Upper lobe of right lung (tissue), 1 donor: ENCODE results near the gene IFT43. TPM values are rescaled to one million over a fixed set of nuclear protein-coding genes. Genes with fewer than 3 reads are reported as not detected.

ENCODE experiments used
- ATAC-seq: fragments of 200-7000 bp; cut with Tn5 transposase; one replicate; pipeline ENCODE4 v1.9.1; 2020; ENCODE audit warnings: mild to moderate bottlenecking, moderate library complexity
- DNase-seq: peaks from one replicate; pipeline ENCODE4 v3.0.0-alpha.2; 2020
- H3K27ac ChIP-seq: fragments of 200-600 bp; one replicate; pipeline ENCODE4 v1.8.0; 2022
- H3K27me3 ChIP-seq: fragments of 200-600 bp; one replicate; pipeline ENCODE4 v1.8.0; 2022; ENCODE audit warnings: mild to moderate bottlenecking
- H3K36me3 ChIP-seq: fragments of 200-600 bp; one replicate; pipeline ENCODE4 v1.8.0; 2022
- H3K4me1 ChIP-seq: fragments of 200-600 bp; one replicate; pipeline ENCODE4 v1.8.0; 2022
- H3K4me3 ChIP-seq: fragments of 200-600 bp; one replicate; pipeline ENCODE4 v1.8.0; 2022; ENCODE audit warnings: mild to moderate bottlenecking
- H3K9me3 ChIP-seq: fragments of 200-600 bp; one replicate; pipeline ENCODE4 v1.8.0; 2022
- intact Hi-C: fragments of 100-400 bp; cut with DNase I; formaldehyde crosslinking; loops from one replicate; pipeline ENCODE4 v1.11.0; 2022
- total RNA-seq: library from RNA; stranded (reverse); fragmentation: NEBNext Ultra II Directional; extraction: Animal tissue kit (Norgen Biotek cat#: 25700); gene quantifications from one replicate; pipeline ENCODE4 v1.2.1, GENCODE V29; 2021
- TF ChIP-seq, protein P1 (sequence below): fragments of 200-600 bp; IDR thresholded peaks from one replicate; pipeline ENCODE4 v1.8.0; 2022; ENCODE audit warnings: antibody characterized with exemption
- donor health status: DM: no; HTN: yes; CAD: no; lungs with severe emphysema.

Gene IFT43
- total RNA-seq, 1 donor from 2014 or later, result 24.8 TPM

DNA sequence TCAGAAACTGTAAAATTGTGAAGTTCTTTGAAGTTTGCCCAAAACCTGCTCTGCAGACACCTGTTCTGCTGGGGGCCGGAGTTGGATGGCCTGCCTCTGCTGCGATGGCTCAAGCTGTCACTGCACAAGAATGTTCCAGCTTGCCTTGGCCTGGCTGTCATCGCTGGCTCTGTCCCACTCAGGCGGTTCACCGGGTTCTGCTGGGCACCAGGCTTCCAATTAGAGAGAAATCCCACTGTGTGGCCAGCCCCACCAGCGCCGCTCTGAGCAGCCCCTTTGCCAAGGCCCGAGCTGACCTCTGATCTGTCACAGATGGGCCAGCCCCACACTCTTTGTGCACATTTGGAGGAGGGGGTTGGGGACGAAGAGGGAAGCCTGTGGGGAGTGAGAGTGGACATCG lies 94.5 kb downstream of the IFT43 start:
- TF ChIP-seq, protein P1, sequence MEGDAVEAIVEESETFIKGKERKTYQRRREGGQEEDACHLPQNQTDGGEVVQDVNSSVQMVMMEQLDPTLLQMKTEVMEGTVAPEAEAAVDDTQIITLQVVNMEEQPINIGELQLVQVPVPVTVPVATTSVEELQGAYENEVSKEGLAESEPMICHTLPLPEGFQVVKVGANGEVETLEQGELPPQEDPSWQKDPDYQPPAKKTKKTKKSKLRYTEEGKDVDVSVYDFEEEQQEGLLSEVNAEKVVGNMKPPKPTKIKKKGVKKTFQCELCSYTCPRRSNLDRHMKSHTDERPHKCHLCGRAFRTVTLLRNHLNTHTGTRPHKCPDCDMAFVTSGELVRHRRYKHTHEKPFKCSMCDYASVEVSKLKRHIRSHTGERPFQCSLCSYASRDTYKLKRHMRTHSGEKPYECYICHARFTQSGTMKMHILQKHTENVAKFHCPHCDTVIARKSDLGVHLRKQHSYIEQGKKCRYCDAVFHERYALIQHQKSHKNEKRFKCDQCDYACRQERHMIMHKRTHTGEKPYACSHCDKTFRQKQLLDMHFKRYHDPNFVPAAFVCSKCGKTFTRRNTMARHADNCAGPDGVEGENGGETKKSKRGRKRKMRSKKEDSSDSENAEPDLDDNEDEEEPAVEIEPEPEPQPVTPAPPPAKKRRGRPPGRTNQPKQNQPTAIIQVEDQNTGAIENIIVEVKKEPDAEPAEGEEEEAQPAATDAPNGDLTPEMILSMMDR, result no peak
- no peak for DNase-seq
- Histone ChIP-seq H3K4me3 (no peak overlapping the region), H3K27ac (no peak overlapping the region), H3K9me3 (no peaks in the 10 kb centered on the region), H3K27me3 (no peaks in the 10 kb centered on the region), H3K4me1 (no peaks in the 10 kb centered on the region), H3K36me3 (peaks cover 17% of the 10 kb centered on the region)
- intact Hi-C loops, result no loop called here
- no peak for ATAC-seq

DNA sequence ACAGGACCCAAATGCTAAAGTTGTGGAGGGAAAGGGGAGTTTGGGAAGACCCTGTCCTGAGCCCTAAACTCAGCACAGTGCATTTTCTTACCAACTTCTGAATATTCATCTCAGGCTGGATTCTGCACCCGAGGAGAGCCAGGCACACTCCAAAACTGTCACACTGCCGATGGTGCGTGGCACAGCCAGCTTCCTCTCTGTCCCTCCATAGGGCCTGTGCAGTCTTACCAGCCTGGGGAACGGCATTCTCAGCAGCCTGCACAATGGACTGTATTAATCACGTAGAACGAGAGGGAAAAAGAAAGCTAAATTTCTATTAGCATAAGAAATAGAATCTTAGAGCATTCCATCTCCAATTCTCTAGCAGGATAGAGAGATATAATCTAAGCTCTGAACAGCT lies 94.9 kb downstream of the IFT43 start:
- Histone ChIP-seq H3K36me3 (peaks cover 17% of the 10 kb centered on the region), H3K27ac (no peak overlapping the region), H3K27me3 (no peaks in the 10 kb centered on the region), H3K9me3 (no peaks in the 10 kb centered on the region), H3K4me3 (no peak overlapping the region), H3K4me1 (no peaks in the 10 kb centered on the region)
- intact Hi-C loops, result no loop called here
- no peak for DNase-seq
- ATAC-seq, result no peak
- TF ChIP-seq, protein P1, result no peak

DNA sequence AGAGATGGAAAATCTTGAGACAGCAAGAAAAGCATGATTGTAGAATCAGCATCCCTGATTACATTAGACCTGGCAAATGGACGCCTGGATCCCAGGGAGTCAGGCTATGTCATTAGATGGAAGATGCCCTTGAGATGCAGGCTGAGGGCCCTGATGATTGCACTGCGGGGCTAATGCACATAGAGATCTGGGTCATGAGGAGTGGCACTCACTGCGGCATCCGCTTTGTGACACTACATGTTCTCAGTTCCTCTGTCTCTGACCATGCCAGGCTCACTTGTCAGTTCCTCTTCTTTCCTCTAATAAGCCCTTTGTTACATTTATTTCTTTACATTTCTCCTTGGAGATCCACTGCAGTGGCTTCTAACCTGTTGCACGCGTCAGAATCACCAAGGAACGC lies 96.1 kb downstream of the IFT43 start:
- peak; percentile 74 for ATAC-seq
- intact Hi-C loops, result no loop called here

DNA sequence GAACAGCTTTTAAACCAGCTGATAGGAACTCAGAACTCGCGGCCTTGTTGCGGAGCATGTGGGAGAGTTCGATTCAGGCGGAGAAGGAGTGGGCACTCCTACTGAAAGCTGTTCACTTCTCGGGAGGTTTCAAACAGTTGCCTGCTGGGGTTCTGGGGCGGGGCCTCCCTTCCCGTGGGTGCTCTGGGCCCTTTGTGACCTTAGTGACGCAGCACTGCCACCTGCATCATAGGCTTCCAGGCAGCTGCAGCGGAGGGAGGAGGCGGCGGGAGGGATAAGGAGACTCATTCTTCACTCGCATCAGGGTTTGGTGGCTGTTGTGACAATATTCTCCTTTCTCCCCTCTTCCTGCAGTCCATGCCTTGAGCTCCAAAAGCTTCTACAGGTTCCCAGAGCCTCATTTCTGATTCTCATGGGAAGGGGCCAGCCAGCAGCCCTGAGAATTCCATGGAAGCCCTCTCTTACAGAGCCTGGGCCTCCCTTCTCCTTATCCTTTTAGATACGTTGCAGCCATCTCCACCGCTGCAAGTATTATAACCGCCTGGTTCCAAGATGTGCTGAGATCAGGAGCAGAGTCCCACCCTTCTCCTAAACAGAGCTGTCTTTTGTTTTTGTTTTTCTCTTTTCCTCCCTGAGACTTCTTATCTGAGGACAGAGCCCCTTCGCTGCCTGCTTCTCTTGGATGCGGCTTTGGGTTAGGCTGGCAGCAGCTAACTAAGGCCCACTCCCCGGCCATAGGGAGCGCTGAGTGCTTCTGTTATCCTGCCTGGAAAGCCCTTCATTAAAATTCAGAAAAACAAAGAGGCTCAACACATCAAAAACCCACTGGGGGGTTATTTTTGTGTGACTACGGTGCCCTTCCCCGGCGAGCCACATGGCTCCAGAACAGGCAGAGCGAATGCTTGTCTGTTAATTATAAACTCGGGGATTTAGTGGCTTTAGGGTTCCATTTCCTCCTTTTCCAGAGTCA lies 98.5 kb downstream of the IFT43 start:
- ATAC-seq (no peak), DNase-seq (no peak)
- H3K4me1 ChIP-seq, result no peaks in the 10 kb centered on the region
- TF ChIP-seq, protein P1, result no peak
- peaks cover 17% of the 10 kb centered on the region for H3K36me3 ChIP-seq
- intact Hi-C loops, result no loop called here
- H3K9me3 ChIP-seq, result no peaks in the 10 kb centered on the region
- no peak overlapping the region for H3K27ac ChIP-seq
- no peaks in the 10 kb centered on the region for H3K27me3 ChIP-seq
- H3K4me3 ChIP-seq, result no peak overlapping the region

More for the DNA sequence above, 96.1 kb downstream of the IFT43 start:
- Histone ChIP-seq H3K27me3 (no peaks in the 10 kb centered on the region), H3K4me1 (no peaks in the 10 kb centered on the region), H3K9me3 (no peaks in the 10 kb centered on the region), H3K36me3 (peaks cover 17% of the 10 kb centered on the region), H3K4me3 (no peak overlapping the region), H3K27ac (no peak overlapping the region)
- DNase-seq, result no peak
- TF ChIP-seq, protein P1, result no peak

DNA sequence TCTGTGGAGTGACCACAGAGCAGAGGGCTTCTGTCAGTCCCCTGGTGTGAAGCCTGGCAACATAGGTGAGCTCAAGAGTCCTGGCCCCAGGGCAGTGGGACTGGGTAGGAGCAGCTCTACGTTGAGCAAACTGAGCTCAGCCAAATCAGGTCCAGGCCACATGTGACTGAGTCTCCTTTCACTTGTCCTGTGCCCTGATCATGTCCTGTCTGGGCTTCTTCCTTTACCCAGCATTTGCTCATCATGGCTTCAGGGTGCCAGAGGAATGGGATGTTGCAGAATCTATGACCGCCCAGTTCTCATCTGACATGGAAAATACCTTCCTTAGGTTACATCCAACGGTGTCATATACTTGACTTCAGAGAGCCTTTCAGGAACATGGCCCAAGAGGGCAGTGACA lies 99.8 kb downstream of the IFT43 start:
- TF ChIP-seq, protein P1, result no peak
- Histone ChIP-seq H3K27ac (no peak overlapping the region), H3K36me3 (peaks cover 17% of the 10 kb centered on the region), H3K4me1 (no peaks in the 10 kb centered on the region), H3K9me3 (no peaks in the 10 kb centered on the region), H3K4me3 (no peak overlapping the region), H3K27me3 (no peaks in the 10 kb centered on the region)
- DNase-seq, result no peak
- intact Hi-C loops, result no loop called here
- no peak for ATAC-seq
